Type B pancreatic cell (in vitro differentiated cells): Measurements from ENCODE around the gene DVL1. TPM values are rescaled to one million over a fixed set of nuclear protein-coding genes. Genes with fewer than 3 reads are reported as not detected.

Experiments used
- DNase-seq: peaks from one replicate; pipeline ENCODE4 v3.0.0; 2021; ENCODE audit warnings: mixed read lengths; ENCODE audit not compliant: unreplicated experiment; ENCODE audit errors: extremely low spot score
- H3K27ac Mint-ChIP-seq: 2 replicates; pipeline ENCODE4 v1.8.0; 2021; ENCODE audit warnings: mild to moderate bottlenecking, mixed read lengths
- H3K27me3 Mint-ChIP-seq: 2 replicates; pipeline ENCODE4 v1.8.0; 2021; ENCODE audit warnings: mixed read lengths
- H3K36me3 Mint-ChIP-seq: 2 replicates; pipeline ENCODE4 v1.8.0; 2021; ENCODE audit warnings: mixed read lengths
- H3K4me1 Mint-ChIP-seq: one replicate; pipeline ENCODE4 v1.8.0; 2021; ENCODE audit warnings: mixed read lengths; ENCODE audit not compliant: unreplicated experiment
- H3K4me3 Mint-ChIP-seq: 2 replicates; pipeline ENCODE4 v1.8.0; 2021; ENCODE audit warnings: mild to moderate bottlenecking, mixed read lengths
- H3K9me3 Mint-ChIP-seq: 2 replicates; pipeline ENCODE4 v1.8.0; 2021; ENCODE audit warnings: mixed read lengths
- CTCF ChIP-seq: fragments of 200-600 bp; sonication (generic); conservative IDR thresholded peaks from 2 replicates; pipeline ENCODE4 v1.5.0; 2021; ENCODE audit warnings: antibody characterized with exemption, mild to moderate bottlenecking
- total RNA-seq: library from RNA; stranded (reverse); gene quantifications from 2 replicates; pipeline ENCODE4 v1.2.1, GENCODE V29; 2021; ENCODE audit warnings: low replicate concordance

DVL1 gene
- total RNA-seq, 1 donor from 2014 or later: 62.8 TPM

DNA sequence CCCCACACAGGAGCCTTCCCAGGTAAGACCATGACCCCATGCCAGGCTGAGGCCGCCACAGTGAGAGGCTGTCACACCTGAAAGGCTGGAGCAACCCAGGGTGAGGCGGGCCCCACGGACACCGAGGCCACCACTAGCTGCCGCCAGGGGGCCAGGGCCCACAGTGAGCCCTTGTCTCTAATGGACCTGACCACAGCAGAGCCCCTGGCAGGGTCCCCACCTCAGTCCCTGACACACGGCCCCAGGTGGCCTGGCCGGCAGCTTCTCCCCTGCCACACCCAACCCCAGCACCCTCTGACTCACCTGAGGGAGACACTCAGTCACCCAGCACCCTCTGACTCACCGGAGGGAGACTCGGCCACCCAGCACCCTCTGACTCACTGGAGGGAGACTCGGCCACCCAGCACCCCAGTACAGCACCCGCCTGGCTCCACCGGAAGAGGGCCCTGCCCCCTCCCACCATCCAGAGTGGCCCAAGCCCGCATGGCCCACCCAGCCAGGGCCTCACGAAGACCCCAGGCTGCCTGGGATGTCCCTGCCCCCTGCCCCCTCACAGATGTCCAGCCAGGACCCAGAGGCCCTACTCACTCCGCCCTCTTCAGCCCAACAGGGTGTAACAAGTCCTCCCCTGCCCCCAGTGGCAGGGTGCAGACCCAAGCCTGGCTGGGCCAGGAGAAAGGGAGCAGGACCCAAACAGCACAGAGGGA, 4.4 kb downstream of the DVL1 start:
- Mint-ChIP-seq H3K4me3 (no peak overlapping the region), H3K4me1 (peaks cover 11% of the 10 kb centered on the region), H3K36me3 (peaks cover 10% of the 10 kb centered on the region), H3K27ac (peak overlapping the region; percentile 48), H3K9me3 (no peaks in the 10 kb centered on the region), H3K27me3 (no peaks in the 10 kb centered on the region)
- no peak for DNase-seq
- TF ChIP-seq CTCF: peak; percentile 70

DNA sequence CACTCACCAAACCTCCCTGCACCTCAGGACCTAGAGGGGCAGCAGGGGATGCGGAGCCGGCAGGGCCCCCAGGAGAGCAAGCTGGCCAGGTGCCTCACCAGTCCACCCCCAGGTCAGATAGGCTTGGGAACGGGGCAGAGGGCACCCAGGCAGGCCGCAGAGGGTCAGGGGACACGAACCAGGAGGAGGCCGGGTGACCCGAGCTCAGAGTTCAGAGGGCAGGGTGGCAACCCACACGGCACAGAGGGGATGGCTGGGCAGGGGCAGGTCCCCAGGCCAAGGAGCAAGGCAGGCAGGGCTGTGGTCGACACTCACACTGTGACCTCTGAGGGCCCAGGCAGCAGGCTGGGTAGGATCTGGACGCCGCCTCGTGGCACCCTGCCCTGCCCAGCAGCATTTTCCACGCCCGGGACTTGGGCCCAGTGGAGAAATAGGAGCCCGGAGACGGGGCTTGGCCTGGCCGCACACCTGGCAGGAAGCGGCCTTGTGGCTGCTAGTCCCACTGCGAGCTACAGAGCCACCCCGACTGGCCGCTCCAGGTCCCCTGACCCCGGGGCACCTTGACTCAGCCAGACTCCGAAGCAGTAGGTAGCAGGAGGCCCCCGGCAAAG, 5.3 kb downstream of the DVL1 start:
- Mint-ChIP-seq H3K36me3 (peaks cover 10% of the 10 kb centered on the region), H3K9me3 (no peaks in the 10 kb centered on the region), H3K4me1 (peaks cover 11% of the 10 kb centered on the region), H3K27me3 (no peaks in the 10 kb centered on the region), H3K4me3 (no peak overlapping the region), H3K27ac (no peak overlapping the region)
- TF ChIP-seq CTCF: no peak
- no peak for DNase-seq

GRCh38 chr1:1342584-1343115, 6.6 kb downstream of the DVL1 start:
- H3K27me3 Mint-ChIP-seq: no peaks in the 10 kb centered on the region
- no peaks in the 10 kb centered on the region for H3K9me3 Mint-ChIP-seq
- no peak for TF ChIP-seq CTCF
- H3K4me3 Mint-ChIP-seq: no peak overlapping the region
- DNase-seq: no peak
- no peak overlapping the region for H3K27ac Mint-ChIP-seq
- H3K4me1 Mint-ChIP-seq: peaks cover 11% of the 10 kb centered on the region
- H3K36me3 Mint-ChIP-seq: peaks cover 10% of the 10 kb centered on the region

DNA sequence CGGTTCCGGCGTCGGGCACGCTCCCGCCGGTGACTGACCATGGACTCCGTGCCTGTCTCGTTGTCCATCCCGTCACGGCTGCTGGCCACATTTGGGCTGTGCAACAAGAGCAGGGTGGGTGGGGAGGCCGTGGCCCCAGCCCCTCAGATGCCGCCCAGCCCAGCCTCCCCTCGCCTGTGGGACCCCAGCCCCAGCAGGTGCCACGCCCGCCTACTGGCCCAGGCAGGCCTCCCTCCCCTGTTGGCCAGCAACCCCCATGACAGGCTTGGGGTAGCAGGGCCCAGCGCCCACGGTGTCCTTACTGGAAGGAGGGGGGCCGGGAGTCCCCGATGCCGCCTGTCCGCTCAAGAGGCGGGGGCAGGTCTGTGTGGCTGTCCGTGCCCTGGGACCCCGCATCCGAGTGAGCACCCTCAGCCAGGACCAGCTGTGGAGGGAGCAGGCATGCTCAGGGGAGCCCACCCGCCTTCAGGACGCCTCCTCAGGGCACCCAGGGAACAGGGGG, 7.1 kb downstream of the DVL1 start:
- no peak overlapping the region for H3K4me3 Mint-ChIP-seq
- no peak for TF ChIP-seq CTCF
- DNase-seq: no peak
- peaks cover 6% of the 10 kb centered on the region for H3K4me1 Mint-ChIP-seq
- H3K36me3 Mint-ChIP-seq: peaks cover 10% of the 10 kb centered on the region
- no peaks in the 10 kb centered on the region for H3K9me3 Mint-ChIP-seq
- H3K27me3 Mint-ChIP-seq: no peaks in the 10 kb centered on the region
- H3K27ac Mint-ChIP-seq: no peak overlapping the region

DNA sequence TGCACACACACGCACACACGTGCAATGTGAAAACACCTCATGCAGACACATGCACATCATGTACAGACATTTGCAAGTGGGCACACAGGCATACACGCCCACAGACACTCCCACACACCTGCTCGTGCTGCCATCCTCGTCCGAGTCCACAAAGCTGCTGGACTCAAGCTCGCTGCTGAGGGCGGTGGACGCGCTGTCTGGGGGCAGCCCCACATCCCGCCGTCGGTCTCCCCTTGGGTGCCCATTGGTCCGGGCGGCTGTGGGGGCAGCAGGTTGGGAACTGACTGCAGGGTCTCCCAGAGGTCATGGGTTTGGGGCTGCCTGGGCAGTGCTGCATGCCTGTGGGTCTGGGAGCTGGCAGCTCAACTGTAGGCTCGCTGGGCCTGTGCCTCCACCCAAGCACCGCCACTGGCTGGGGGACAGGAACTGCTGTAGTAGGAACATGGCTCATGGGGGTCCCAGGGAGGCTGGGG, 7.6 kb downstream of the DVL1 start:
- no peak for DNase-seq
- TF ChIP-seq CTCF: no peak
- H3K9me3 Mint-ChIP-seq: no peaks in the 10 kb centered on the region
- no peak overlapping the region for H3K4me3 Mint-ChIP-seq
- H3K4me1 Mint-ChIP-seq: peaks cover under 1% of the 10 kb centered on the region
- peaks cover 10% of the 10 kb centered on the region for H3K36me3 Mint-ChIP-seq
- H3K27ac Mint-ChIP-seq: no peak overlapping the region
- no peaks in the 10 kb centered on the region for H3K27me3 Mint-ChIP-seq
